22Rv1 (cell line): ENCODE data around the gene CYP19A1.

Experiments used
- ZFX ChIP-seq: fragments of 450-650 bp; IDR thresholded peaks from 2 replicates; pipeline ENCODE4 v1.6.1; 2017; ENCODE audit warnings: antibody characterized with exemption, borderline replicate concordance
- TF ChIP-seq, protein P1 (sequence below): fragments of 450-650 bp; IDR thresholded peaks from 2 replicates; pipeline ENCODE4 v1.5.1; 2017; ENCODE audit warnings: mild to moderate bottlenecking

DNA sequence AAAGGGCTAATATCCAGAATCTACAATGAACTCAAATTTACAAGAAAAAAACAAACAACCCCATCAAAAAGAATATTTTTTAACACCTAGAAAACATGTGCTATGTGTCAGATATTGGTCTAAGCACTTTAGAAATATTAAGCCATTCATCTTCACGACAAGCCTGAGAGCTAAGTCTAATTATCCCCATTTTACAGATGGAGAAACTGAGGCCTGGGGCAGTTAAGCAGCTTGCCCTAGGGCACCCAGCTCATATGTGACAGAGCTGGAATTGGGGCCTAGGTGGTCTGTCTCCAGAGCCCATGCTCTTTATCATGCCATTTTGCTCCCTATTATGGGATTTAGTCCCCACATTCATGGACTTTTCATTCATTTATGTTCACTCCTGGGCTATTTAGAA, 92.8 kb downstream of the CYP19A1 start:
- TF ChIP-seq, protein P1, sequence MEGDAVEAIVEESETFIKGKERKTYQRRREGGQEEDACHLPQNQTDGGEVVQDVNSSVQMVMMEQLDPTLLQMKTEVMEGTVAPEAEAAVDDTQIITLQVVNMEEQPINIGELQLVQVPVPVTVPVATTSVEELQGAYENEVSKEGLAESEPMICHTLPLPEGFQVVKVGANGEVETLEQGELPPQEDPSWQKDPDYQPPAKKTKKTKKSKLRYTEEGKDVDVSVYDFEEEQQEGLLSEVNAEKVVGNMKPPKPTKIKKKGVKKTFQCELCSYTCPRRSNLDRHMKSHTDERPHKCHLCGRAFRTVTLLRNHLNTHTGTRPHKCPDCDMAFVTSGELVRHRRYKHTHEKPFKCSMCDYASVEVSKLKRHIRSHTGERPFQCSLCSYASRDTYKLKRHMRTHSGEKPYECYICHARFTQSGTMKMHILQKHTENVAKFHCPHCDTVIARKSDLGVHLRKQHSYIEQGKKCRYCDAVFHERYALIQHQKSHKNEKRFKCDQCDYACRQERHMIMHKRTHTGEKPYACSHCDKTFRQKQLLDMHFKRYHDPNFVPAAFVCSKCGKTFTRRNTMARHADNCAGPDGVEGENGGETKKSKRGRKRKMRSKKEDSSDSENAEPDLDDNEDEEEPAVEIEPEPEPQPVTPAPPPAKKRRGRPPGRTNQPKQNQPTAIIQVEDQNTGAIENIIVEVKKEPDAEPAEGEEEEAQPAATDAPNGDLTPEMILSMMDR = no peak
- no peak for TF ChIP-seq ZFX
